ENCODE data around the gene PRKAA1.
A peak's percentile ranks its signal among the peaks of the same experiment; 100 is the strongest.
"Not testable (repeated sequence)": the region's sequence is repeated elsewhere in the genome, so short reads cannot be mapped to it uniquely, and the experiment has no call there.

The PRKAA1 gene

GRCh38 chr5:40828690-40829661 lies 30.8 kb upstream of the PRKAA1 start:
- TF ChIP-seq POLR2AphosphoS5 (IDR thresholded peaks at IDR 0.05; ENCODE audit: borderline replicate concordance, low read depth, low read length) = peak; percentile 10
- no peak for TF ChIP-seq EZH2 (IDR thresholded peaks at IDR 0.05)
- TF ChIP-seq FOXP2 (optimal IDR thresholded peaks at IDR 0.05; ENCODE audit: control extremely low read depth, extremely low read length, insufficient read depth) = no peak
- Histone ChIP-seq H3K4me3 (no peak overlapping the region), H3K9me3 (ENCODE audit: low read depth, low read length) (no peaks in the 10 kb centered on the region), H3K27ac (peak overlapping the region; percentile 81), H3K36me3 (ENCODE audit: insufficient read depth, low read length) (peaks cover 90% of the 10 kb centered on the region), H3K9ac (ENCODE audit: insufficient read length) (no peak overlapping the region)
- DNase-seq (ENCODE audit: low read depth, low spot score) = no peak

- Histone ChIP-seq H3K9me3 (ENCODE audit: low read depth, low read length) (no peaks in the 10 kb centered on the region), H3K9ac (ENCODE audit: insufficient read length) (no peak overlapping the region), H3K4me3 (no peak overlapping the region), H3K27ac (peak overlapping the region; percentile 81), H3K36me3 (ENCODE audit: insufficient read depth, low read length) (peaks cover 81% of the 10 kb centered on the region)
- TF ChIP-seq POLR2AphosphoS5 (IDR thresholded peaks at IDR 0.05; ENCODE audit: borderline replicate concordance, low read depth, low read length) (0 out of 2 replicates have a peak, but pooled peaks have one; percentile 8), FOXP2 (optimal IDR thresholded peaks at IDR 0.05; ENCODE audit: control extremely low read depth, extremely low read length, insufficient read depth) (no peak)
- DNase-seq (ENCODE audit: low read depth, low spot score) = no peak
Measured at GRCh38 chr5:40828021-40828631, 30.0 kb upstream of the PRKAA1 start.

GRCh38 chr5:40827188-40827977 lies 29.2 kb upstream of the PRKAA1 start:
- no peak for DNase-seq (ENCODE audit: low read depth, low spot score)
- no peak overlapping the region for H3K4me3 ChIP-seq
- no peak overlapping the region for H3K9ac ChIP-seq (ENCODE audit: insufficient read length)
- TF ChIP-seq POLR2AphosphoS5 (IDR thresholded peaks at IDR 0.05; ENCODE audit: borderline replicate concordance, low read depth, low read length) = no peak
- no peak for TF ChIP-seq EZH2 (IDR thresholded peaks at IDR 0.05)
- TF ChIP-seq FOXP2 (optimal IDR thresholded peaks at IDR 0.05; ENCODE audit: control extremely low read depth, extremely low read length, insufficient read depth) = no peak
- H3K36me3 ChIP-seq (ENCODE audit: insufficient read depth, low read length) = peaks cover 74% of the 10 kb centered on the region
- H3K27ac ChIP-seq = peak overlapping the region; percentile 81
- no peaks in the 10 kb centered on the region for H3K9me3 ChIP-seq (ENCODE audit: low read depth, low read length)

GRCh38 chr5:40826489-40827187 lies 28.5 kb upstream of the PRKAA1 start:
- peaks cover 67% of the 10 kb centered on the region for H3K36me3 ChIP-seq (ENCODE audit: insufficient read depth, low read length)
- H3K9me3 ChIP-seq (ENCODE audit: low read depth, low read length) = no peaks in the 10 kb centered on the region
- peak overlapping the region; percentile 81 for H3K27ac ChIP-seq
- TF ChIP-seq POLR2AphosphoS5 (IDR thresholded peaks at IDR 0.05; ENCODE audit: borderline replicate concordance, low read depth, low read length) = peak; percentile 29; the same call in 1 of the 2 replicates
- TF ChIP-seq EZH2 (IDR thresholded peaks at IDR 0.05) = no peak
- no peak for TF ChIP-seq FOXP2 (optimal IDR thresholded peaks at IDR 0.05; ENCODE audit: control extremely low read depth, extremely low read length, insufficient read depth)
- DNase-seq (ENCODE audit: low read depth, low spot score) = no peak
- H3K4me3 ChIP-seq = no peak overlapping the region
- H3K9ac ChIP-seq (ENCODE audit: insufficient read length) = no peak overlapping the region

GRCh38 chr5:40825461-40826043 lies 27.4 kb upstream of the PRKAA1 start:
- peaks cover 56% of the 10 kb centered on the region for H3K36me3 ChIP-seq (ENCODE audit: insufficient read depth, low read length)
- not testable (repeated sequence) for H3K4me3 ChIP-seq; H3K9ac ChIP-seq (ENCODE audit: insufficient read length); H3K9me3 ChIP-seq (ENCODE audit: low read depth, low read length); DNase-seq (ENCODE audit: low read depth, low spot score)
- peak overlapping the region; percentile 81 for H3K27ac ChIP-seq
- peak; percentile 71 for TF ChIP-seq POLR2AphosphoS5 (IDR thresholded peaks at IDR 0.05; ENCODE audit: borderline replicate concordance, low read depth, low read length)

GRCh38 chr5:40823459-40823858 lies 25.3 kb upstream of the PRKAA1 start:
- DNase-seq (ENCODE audit: low read depth, low spot score) = no peak
- Histone ChIP-seq H3K4me3 (no peak overlapping the region), H3K9ac (ENCODE audit: insufficient read length) (no peak overlapping the region), H3K36me3 (ENCODE audit: insufficient read depth, low read length) (peaks cover 35% of the 10 kb centered on the region), H3K27ac (peak overlapping the region; percentile 75), H3K9me3 (ENCODE audit: low read depth, low read length) (no peaks in the 10 kb centered on the region)
- TF ChIP-seq POLR2AphosphoS5 (IDR thresholded peaks at IDR 0.05; ENCODE audit: borderline replicate concordance, low read depth, low read length) (peak; percentile 36; the same call in 1 of the 2 replicates), EZH2 (IDR thresholded peaks at IDR 0.05) (no peak), FOXP2 (optimal IDR thresholded peaks at IDR 0.05; ENCODE audit: control extremely low read depth, extremely low read length, insufficient read depth) (no peak)

- no peak overlapping the region for H3K4me3 ChIP-seq
- TF ChIP-seq EZH2 (IDR thresholded peaks at IDR 0.05) (no peak), POLR2AphosphoS5 (IDR thresholded peaks at IDR 0.05; ENCODE audit: borderline replicate concordance, low read depth, low read length) (no peak), FOXP2 (optimal IDR thresholded peaks at IDR 0.05; ENCODE audit: control extremely low read depth, extremely low read length, insufficient read depth) (no peak)
- H3K9me3 ChIP-seq (ENCODE audit: low read depth, low read length) = no peaks in the 10 kb centered on the region
- H3K9ac ChIP-seq (ENCODE audit: insufficient read length) = no peak overlapping the region
- no peaks in the 10 kb centered on the region for H3K36me3 ChIP-seq (ENCODE audit: insufficient read depth, low read length)
- DNase-seq (ENCODE audit: low read depth, low spot score) = no peak
- no peak overlapping the region for H3K27ac ChIP-seq
Measured at GRCh38 chr5:40813698-40814281, 15.6 kb upstream of the PRKAA1 start.
